IMR-90 (cell line): ENCODE data around the gene DMD. TPM values are rescaled to one million over a fixed set of nuclear protein-coding genes. Genes with fewer than 3 reads are reported as not detected.

Source experiments
- ATAC-seq: fragments of 200-7000 bp; cut with Tn5 transposase; 2 replicates; pipeline ENCODE4 v1.9.1; 2020; ENCODE audit warnings: low read depth, mild to moderate bottlenecking, moderate library complexity
- BruUV-seq: library from RNA; stranded (reverse); fragments of 400-500 nt; replicated peaks from 2 replicates; lab custom pipeline; 2021; lab: Mats Ljungman, UMichigan
- CTCF ChIA-PET: fragments of 300-600 bp; formaldehyde crosslinking; extraction: SDS; loops from one replicate; lab custom pipeline; 2021; ENCODE audit warnings: antibody characterized with exemption; lab: Yijun Ruan, JAX
- POLR2A ChIA-PET: fragments of 300-600 bp; sonication (Branson Sonifier 250); formaldehyde crosslinking; loops from one replicate; lab custom pipeline; 2022; ENCODE audit warnings: antibody characterized with exemption; ENCODE audit not compliant: unreplicated experiment; lab: Charles Lee
- DNase-seq: peaks from one replicate; pipeline ENCODE4 v3.0.0; 2013
- H2AFZ ChIP-seq: replicated peaks from 2 replicates; pipeline ENCODE3; 2013; ENCODE audit warnings: low read length, mild to moderate bottlenecking; ENCODE audit not compliant: poor library complexity
- H2AK5ac ChIP-seq: 2 replicates; pipeline ENCODE4 v1.6.1; 2013; ENCODE audit warnings: low read depth, low read length, inconsistent platforms
- H2AK9ac ChIP-seq: replicated peaks from 2 replicates; pipeline ENCODE3; 2013; ENCODE audit warnings: mild to moderate bottlenecking, low read depth, low read length, moderate library complexity; ENCODE audit not compliant: poor library complexity
- H2BK120ac ChIP-seq: 2 replicates; pipeline ENCODE4 v1.6.1; 2013; ENCODE audit warnings: low read depth, low read length, inconsistent platforms
- H2BK15ac ChIP-seq: 3 replicates; pipeline ENCODE4 v1.6.1; 2013; ENCODE audit warnings: low read depth, low read length, inconsistent platforms
- H2BK20ac ChIP-seq: 2 replicates; pipeline ENCODE4 v1.6.1; 2013; ENCODE audit warnings: low read depth, mild to moderate bottlenecking, inconsistent platforms, low read length, moderate library complexity
- H2BK5ac ChIP-seq: 2 replicates; pipeline ENCODE4 v1.6.1; 2013; ENCODE audit warnings: mild to moderate bottlenecking, low read depth, low read length, inconsistent platforms; ENCODE audit not compliant: poor library complexity, severe bottlenecking
- H3K14ac ChIP-seq: replicated peaks from 2 replicates; pipeline ENCODE4 v1.6.1; 2013; ENCODE audit warnings: low read depth, low read length, inconsistent platforms
- H3K18ac ChIP-seq: 2 replicates; pipeline ENCODE4 v1.6.1; 2013; ENCODE audit warnings: low read depth, low read length, control low read depth
- H3K23ac ChIP-seq: 2 replicates; pipeline ENCODE4 v1.6.1; 2013; ENCODE audit warnings: low read depth, low read length, inconsistent platforms
- H3K27ac ChIP-seq: 2 replicates; pipeline ENCODE4 v1.5.1; 2013; ENCODE audit warnings: mild to moderate bottlenecking, control low read depth, low read length; ENCODE audit not compliant: insufficient read depth
- H3K27me3 ChIP-seq: 2 replicates; pipeline ENCODE4 v1.6.1; 2013; ENCODE audit warnings: low read length; ENCODE audit not compliant: control insufficient read depth, insufficient read depth
- H3K36me3 ChIP-seq: 2 replicates; pipeline ENCODE4 v1.6.1; 2013; ENCODE audit warnings: low read length, mixed read lengths; ENCODE audit not compliant: control insufficient read depth, insufficient read depth
- H3K4ac ChIP-seq: 2 replicates; pipeline ENCODE4 v1.6.1; 2013; ENCODE audit warnings: low read depth, low read length, inconsistent platforms
- H3K4me1 ChIP-seq: 2 replicates; pipeline ENCODE4 v1.6.1; 2013; ENCODE audit warnings: low read length, mixed read lengths; ENCODE audit not compliant: control insufficient read depth, insufficient read depth
- H3K4me2 ChIP-seq: 2 replicates; pipeline ENCODE4 v1.6.1; 2013; ENCODE audit warnings: low read depth, mild to moderate bottlenecking, control low read depth, low read length, moderate library complexity
- H3K4me3 ChIP-seq: 2 replicates; pipeline ENCODE4 v1.5.1; 2013; ENCODE audit warnings: low read depth, mild to moderate bottlenecking, control low read depth, low read length, moderate library complexity; ENCODE audit not compliant: insufficient read depth
- H3K56ac ChIP-seq: 2 replicates; pipeline ENCODE4 v1.6.1; 2013; ENCODE audit warnings: low read length, inconsistent platforms; ENCODE audit not compliant: insufficient read depth; ENCODE audit errors: extremely low read depth
- H3K79me1 ChIP-seq, 2 experiments: 2 replicates each; pipeline ENCODE4 v1.6.1; 2013; ENCODE audit warnings: low read length in 2 of 2, inconsistent platforms in 1 of 2, low read depth in 1 of 2
- H3K9ac ChIP-seq: 2 replicates; pipeline ENCODE4 v1.6.1; 2013; ENCODE audit warnings: low read depth, low read length, control low read depth
- H3K9me1 ChIP-seq: 2 replicates; pipeline ENCODE4 v1.6.1; 2013; ENCODE audit warnings: low read length, inconsistent platforms; ENCODE audit not compliant: insufficient read depth
- H3K9me3 ChIP-seq: 2 replicates; pipeline ENCODE4 v1.6.1; 2013; ENCODE audit warnings: low read length; ENCODE audit not compliant: control insufficient read depth, insufficient read depth
- H4K20me1 ChIP-seq: 2 replicates; pipeline ENCODE4 v1.6.1; 2013; ENCODE audit warnings: low read length, inconsistent platforms; ENCODE audit not compliant: insufficient read depth
- H4K5ac ChIP-seq: 2 replicates; pipeline ENCODE4 v1.6.1; 2013; ENCODE audit warnings: mild to moderate bottlenecking, low read depth, low read length, control low read depth
- H4K8ac ChIP-seq, 2 experiments: 2 replicates each; pipeline ENCODE4 v1.6.1; 2013; ENCODE audit warnings: low read depth in 2 of 2, low read length in 2 of 2, control low read depth in 1 of 2, inconsistent platforms in 1 of 2
- H4K91ac ChIP-seq: 2 replicates; pipeline ENCODE4 v1.6.1; 2013; ENCODE audit warnings: low read depth, low read length, inconsistent platforms; ENCODE audit not compliant: insufficient read depth
- BHLHE40 ChIP-seq: fragments of 150-350 bp; IDR thresholded peaks from 2 replicates; pipeline ENCODE4 v1.6.1; 2016; ENCODE audit warnings: mild to moderate bottlenecking, low read depth, low read length
- CEBPB ChIP-seq: IDR thresholded peaks from 2 replicates; pipeline ENCODE4 v1.6.1; 2012; ENCODE audit warnings: low read depth, low read length, improper control_type of control experiment
- CHD1 ChIP-seq: IDR thresholded peaks from 2 replicates; pipeline ENCODE4 v1.6.1; 2012; ENCODE audit warnings: low read depth, low read length, improper control_type of control experiment
- CTCF ChIP-seq: conservative IDR thresholded peaks from 2 replicates; pipeline ENCODE4 v1.5.1; 2012; ENCODE audit warnings: mild to moderate bottlenecking, low read depth, low read length, improper control_type of control experiment
- FOS ChIP-seq: fragments of 150-350 bp; IDR thresholded peaks from 2 replicates; pipeline ENCODE4 v1.6.1; 2016; ENCODE audit warnings: low read depth, low read length
- MAFK ChIP-seq: IDR thresholded peaks from 2 replicates; pipeline ENCODE4 v1.6.1; 2012; ENCODE audit warnings: low read depth, low read length, improper control_type of control experiment
- MAZ ChIP-seq: IDR thresholded peaks from 2 replicates; pipeline ENCODE4 v1.6.1; 2012; ENCODE audit warnings: low read depth, mild to moderate bottlenecking, low read length, improper control_type of control experiment, moderate library complexity, borderline replicate concordance
- MXI1 ChIP-seq: IDR thresholded peaks from 2 replicates; pipeline ENCODE4 v1.6.1; 2012; ENCODE audit warnings: low read depth, mild to moderate bottlenecking, low read length, moderate library complexity, borderline replicate concordance
- NFE2L2 ChIP-seq: fragments of 150-350 bp; IDR thresholded peaks from 2 replicates; pipeline ENCODE4 v1.6.1; 2016; ENCODE audit warnings: low read depth, mild to moderate bottlenecking, low read length
- POLR2A ChIP-seq: IDR thresholded peaks from 2 replicates; pipeline ENCODE4 v1.6.1; 2012; ENCODE audit warnings: mild to moderate bottlenecking, low read depth, low read length
- RAD21 ChIP-seq: IDR thresholded peaks from 2 replicates; pipeline ENCODE4 v1.6.1; 2012; ENCODE audit warnings: low read length, improper control_type of control experiment
- RCOR1 ChIP-seq: IDR thresholded peaks from 2 replicates; pipeline ENCODE4 v1.6.1; 2012; ENCODE audit warnings: mild to moderate bottlenecking, low read length, improper control_type of control experiment; ENCODE audit not compliant: insufficient replicate concordance
- RFX5 ChIP-seq: IDR thresholded peaks from 2 replicates; pipeline ENCODE4 v1.8.0; 2012; ENCODE audit warnings: low read depth, mild to moderate bottlenecking, low read length, moderate library complexity
- SMC3 ChIP-seq: fragments of 150-350 bp; IDR thresholded peaks from 2 replicates; pipeline ENCODE4 v1.6.1; 2016; ENCODE audit warnings: low read depth, mild to moderate bottlenecking, antibody characterized with exemption, low read length, moderate library complexity
- USF2 ChIP-seq: fragments of 150-350 bp; IDR thresholded peaks from 2 replicates; pipeline ENCODE4 v1.6.1; 2017; ENCODE audit warnings: mild to moderate bottlenecking, antibody characterized with exemption, low read length, low read depth
- WGBS, 2 experiments: methylation state at CpG; one replicate each; pipeline versions ENCODE4 v1.1.5 to v1.1.7; 2013; ENCODE audit warnings: missing lambda C conversion rate in 2 of 2; ENCODE audit not compliant: insufficient read length in 1 of 2; ENCODE audit errors: extremely low coverage in 2 of 2; 5-methylcytosine and 5-hydroxymethylcytosine counted together
- dilution Hi-C: fragments of 300-500 bp; cut with HindIII; formaldehyde crosslinking; loops from one replicate; pipeline ENCODE4 v1.14.3; 2018; ENCODE audit warnings: low sequenced_read_pairs; ENCODE audit not compliant: unreplicated experiment
- in situ Hi-C: fragments of 300-500 bp; cut with MboI; formaldehyde crosslinking; loops from 3 replicates; pipeline ENCODE4 v1.14.3; 2019; ENCODE audit warnings: low sequenced_read_pairs, inconsistent platforms, mixed read lengths
- intact Hi-C: fragments of 100-400 bp; cut with micrococcal nuclease; formaldehyde crosslinking; loops from 2 replicates; pipeline ENCODE4 v1.10.0; 2022
- polyA plus RNA-seq, 3 experiments: library from polyadenylated mRNA; depleted of rRNA; stranded (reverse); fragments of >200 nt; gene quantifications; 2 replicates each; pipeline ENCODE4 v1.2.3, GENCODE V29; 2012; ENCODE audit warnings: low replicate concordance in 1 of 3
- total RNA-seq: library from RNA; depleted of rRNA; stranded (reverse); fragments of >200 nt; gene quantifications from 2 replicates; pipeline ENCODE4 v1.2.3, GENCODE V29; 2012
- TF ChIP-seq, protein P1 (sequence below): fragments of 150-350 bp; IDR thresholded peaks from 2 replicates; pipeline ENCODE4 v1.6.1; 2016; ENCODE audit warnings: low read depth, mild to moderate bottlenecking, low read length, moderate library complexity, borderline replicate concordance

Gene DMD
- total and polyA plus RNA-seq, 2 of the 4 experiments (the other 2 are of a cell fraction): 6.6 to 11.8 TPM

DNA sequence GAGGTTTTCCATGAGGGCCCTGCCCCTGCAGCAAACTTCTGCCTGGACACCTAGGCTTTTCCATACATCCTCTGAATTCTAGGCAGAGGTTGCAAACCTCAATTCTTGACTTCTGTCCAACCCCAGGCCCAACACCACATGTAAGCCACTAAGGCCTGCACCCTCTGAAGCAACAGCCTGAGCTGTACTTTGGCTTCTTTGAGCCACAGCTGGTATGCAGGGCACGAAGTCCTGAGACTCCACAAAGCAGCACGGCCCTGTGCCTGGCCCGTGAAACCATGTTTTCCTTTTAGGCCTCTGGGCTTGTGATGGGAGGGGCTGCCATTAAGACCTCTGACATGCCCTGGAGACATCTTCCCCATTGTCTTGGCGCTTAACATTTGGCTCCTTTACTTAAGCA, 1411.1 kb downstream of the DMD start:
- Histone ChIP-seq H3K79me1 (no peaks in the 10 kb centered on the region), H3K4me1 (no peaks in the 10 kb centered on the region), H3K27ac (no peak overlapping the region), H4K20me1 (no peaks in the 10 kb centered on the region), H4K91ac (no peak overlapping the region), H3K4ac (no peak overlapping the region), H3K9me1 (no peaks in the 10 kb centered on the region), H3K23ac (no peak overlapping the region), H3K56ac (no peak overlapping the region), H2AK5ac (no peak overlapping the region), H3K18ac (no peak overlapping the region), H2BK120ac (no peak overlapping the region), H3K9ac (no peak overlapping the region), H3K14ac (no peak overlapping the region), H4K8ac (no peak overlapping the region), H2BK5ac (no peak overlapping the region), H2AFZ (no peak overlapping the region), H3K36me3 (no peaks in the 10 kb centered on the region), H2BK15ac (no peak overlapping the region), H3K9me3 (no peaks in the 10 kb centered on the region), H3K4me2 (no peak overlapping the region), H3K27me3 (no peaks in the 10 kb centered on the region), H4K5ac (no peak overlapping the region), H2AK9ac (no peak overlapping the region), H2BK20ac (no peak overlapping the region), H3K4me3 (no peak overlapping the region)
- DNase-seq (no peak), ATAC-seq (no peak)
- TF ChIP-seq MAZ (no peak), RCOR1 (no peak), MAFK (no peak), RFX5 (no peak), CTCF (no peak), CHD1 (no peak), MXI1 (no peak), BHLHE40 (no peak), POLR2A (no peak), SMC3 (no peak), FOS (no peak), CEBPB (no peak), RAD21 (no peak), NFE2L2 (no peak), USF2 (no peak)
- TF ChIP-seq, protein P1, sequence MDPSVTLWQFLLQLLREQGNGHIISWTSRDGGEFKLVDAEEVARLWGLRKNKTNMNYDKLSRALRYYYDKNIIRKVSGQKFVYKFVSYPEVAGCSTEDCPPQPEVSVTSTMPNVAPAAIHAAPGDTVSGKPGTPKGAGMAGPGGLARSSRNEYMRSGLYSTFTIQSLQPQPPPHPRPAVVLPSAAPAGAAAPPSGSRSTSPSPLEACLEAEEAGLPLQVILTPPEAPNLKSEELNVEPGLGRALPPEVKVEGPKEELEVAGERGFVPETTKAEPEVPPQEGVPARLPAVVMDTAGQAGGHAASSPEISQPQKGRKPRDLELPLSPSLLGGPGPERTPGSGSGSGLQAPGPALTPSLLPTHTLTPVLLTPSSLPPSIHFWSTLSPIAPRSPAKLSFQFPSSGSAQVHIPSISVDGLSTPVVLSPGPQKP: no peak
- intact Hi-C loops: no loop called here
- dilution Hi-C loops: no loop called here
- BruUV-seq: no TSS peak
- in situ Hi-C loops: no loop called here
- ChIA-PET CTCF (no interaction called here), POLR2A (no interaction called here)
- WGBS, 2 experiments: no CpG with 5 or more reads among the region's 4 CpGs
